HEK293 (cell line): ENCODE data around the gene GALE.
"Not testable (repeated sequence)": the region's sequence is repeated elsewhere in the genome, so short reads cannot be mapped to it uniquely, and the experiment has no call there.

Experiments used
- CTCF ChIA-PET: fragments of 350-600 bp; formaldehyde crosslinking; extraction: SDS; loops from one replicate; lab custom pipeline; 2021; ENCODE audit warnings: antibody characterized with exemption; lab: Yijun Ruan, JAX
- POLR2A ChIA-PET: fragments of 300-600 bp; formaldehyde crosslinking; extraction: SDS; loops from one replicate; lab custom pipeline; 2020; ENCODE audit warnings: antibody characterized with exemption, inconsistent platforms; lab: Yijun Ruan, JAX
- H3K27ac ChIP-seq: fragments of 200-500 bp; sonication (Bioruptor generic); 2 replicates; pipeline ENCODE4 v1.5.1; 2014; ENCODE audit warnings: low read depth, low read length, control low read depth, inconsistent platforms; ENCODE audit errors: extremely low read depth
- H3K36me3 ChIP-seq, 2 experiments: fragments of 200-500 bp in 1 of 2; sonication (Bioruptor generic) in 1 of 2; 1 replicate in 1 of 2; 2 replicates in 1 of 2; pipeline ENCODE4 v1.5.1; 2014 to 2017; ENCODE audit warnings: inconsistent platforms in 2 of 2, low read length in 2 of 2; ENCODE audit not compliant: control insufficient read depth in 2 of 2, insufficient read depth in 1 of 2
- H3K4me1 ChIP-seq: fragments of 200-500 bp; sonication (Bioruptor generic); 2 replicates; pipeline ENCODE4 v1.5.1; 2014; ENCODE audit warnings: mild to moderate bottlenecking, low read length, inconsistent platforms; ENCODE audit not compliant: control insufficient read depth, insufficient read depth
- H3K4me3 ChIP-seq: 2 replicates; pipeline ENCODE4 v1.5.1; 2011; ENCODE audit warnings: low read depth, mild to moderate bottlenecking, control low read depth, low read length, moderate library complexity
- H3K9me3 ChIP-seq: fragments of 200-500 bp; sonication (Bioruptor generic); 2 replicates; pipeline ENCODE4 v1.5.1; 2014; ENCODE audit warnings: low read depth, low read length, inconsistent platforms; ENCODE audit not compliant: control insufficient read depth, insufficient read depth
- BCL11A ChIP-seq: fragments of 450-650 bp; formaldehyde crosslinking; IDR thresholded peaks from 2 replicates; pipeline ENCODE4 v1.5.1; 2016; ENCODE audit warnings: low read depth, missing biosample characterization, missing genetic modification characterization
- BCL11B ChIP-seq: fragments of 450-650 bp; formaldehyde crosslinking; IDR thresholded peaks from 2 replicates; pipeline ENCODE4 v1.5.1; 2016; ENCODE audit warnings: low read depth, missing biosample characterization, missing genetic modification characterization
- GLIS1 ChIP-seq: fragments of 450-650 bp; formaldehyde crosslinking; IDR thresholded peaks from 2 replicates; pipeline ENCODE4 v1.5.1; 2016; ENCODE audit warnings: missing biosample characterization, missing genetic modification characterization
- PRDM10 ChIP-seq: fragments of 450-650 bp; formaldehyde crosslinking; IDR thresholded peaks from 2 replicates; pipeline ENCODE4 v1.5.1; 2016; ENCODE audit warnings: missing biosample characterization, missing genetic modification characterization
- ZBTB10 ChIP-seq: fragments of 450-650 bp; formaldehyde crosslinking; IDR thresholded peaks from 2 replicates; pipeline ENCODE4 v1.5.1; 2016; ENCODE audit warnings: missing biosample characterization, missing genetic modification characterization
- ZBTB17 ChIP-seq: fragments of 450-650 bp; formaldehyde crosslinking; IDR thresholded peaks from 2 replicates; pipeline ENCODE4 v1.5.1; 2016; ENCODE audit warnings: missing biosample characterization, missing genetic modification characterization
- ZNF24 ChIP-seq: fragments of 450-650 bp; formaldehyde crosslinking; IDR thresholded peaks from 2 replicates; pipeline ENCODE4 v1.5.1; 2016; ENCODE audit warnings: missing biosample characterization, missing genetic modification characterization
- ZNF302 ChIP-seq: fragments of 450-650 bp; formaldehyde crosslinking; IDR thresholded peaks from 2 replicates; pipeline ENCODE4 v1.5.1; 2016; ENCODE audit warnings: missing biosample characterization, missing genetic modification characterization, low read depth
- ZNF335 ChIP-seq: fragments of 450-650 bp; formaldehyde crosslinking; conservative IDR thresholded peaks from 2 replicates; pipeline ENCODE4 v1.5.1; 2016; ENCODE audit warnings: missing biosample characterization, missing genetic modification characterization
- ZNF366 ChIP-seq: fragments of 450-650 bp; formaldehyde crosslinking; conservative IDR thresholded peaks from 2 replicates; pipeline ENCODE4 v1.5.1; 2016; ENCODE audit warnings: missing biosample characterization, missing genetic modification characterization
- ZNF391 ChIP-seq: fragments of 450-650 bp; formaldehyde crosslinking; IDR thresholded peaks from 2 replicates; pipeline ENCODE4 v1.5.1; 2016; ENCODE audit warnings: low read depth, missing biosample characterization, missing genetic modification characterization, borderline replicate concordance
- ZNF394 ChIP-seq: fragments of 450-650 bp; formaldehyde crosslinking; IDR thresholded peaks from 2 replicates; pipeline ENCODE4 v1.5.1; 2016; ENCODE audit warnings: missing biosample characterization, missing genetic modification characterization, mild to moderate bottlenecking, moderate library complexity, borderline replicate concordance
- ZNF600 ChIP-seq: fragments of 450-650 bp; formaldehyde crosslinking; IDR thresholded peaks from 2 replicates; pipeline ENCODE4 v1.5.1; 2016; ENCODE audit warnings: missing biosample characterization, missing genetic modification characterization
- ZNF626 ChIP-seq: fragments of 450-650 bp; sonication (Bioruptor Pico); formaldehyde crosslinking; IDR thresholded peaks from 2 replicates; pipeline ENCODE4 v1.5.1; 2018; ENCODE audit warnings: missing biosample characterization, missing genetic modification characterization, inconsistent platforms
- ZNF639 ChIP-seq: fragments of 450-650 bp; formaldehyde crosslinking; IDR thresholded peaks from 2 replicates; pipeline ENCODE4 v1.5.1; 2016; ENCODE audit warnings: missing biosample characterization, missing genetic modification characterization
- ZNF670 ChIP-seq: fragments of 450-650 bp; formaldehyde crosslinking; IDR thresholded peaks from 2 replicates; pipeline ENCODE4 v1.5.1; 2016; ENCODE audit warnings: missing biosample characterization, missing genetic modification characterization, low read depth
- ZNF692 ChIP-seq: fragments of 450-650 bp; formaldehyde crosslinking; IDR thresholded peaks from 2 replicates; pipeline ENCODE4 v1.5.1; 2016; ENCODE audit warnings: missing biosample characterization, missing genetic modification characterization
- ZSCAN18 ChIP-seq: fragments of 450-650 bp; formaldehyde crosslinking; IDR thresholded peaks from 2 replicates; pipeline ENCODE4 v1.5.1; 2016; ENCODE audit warnings: missing biosample characterization, missing genetic modification characterization
- ZSCAN5A ChIP-seq: fragments of 450-650 bp; formaldehyde crosslinking; IDR thresholded peaks from 2 replicates; pipeline ENCODE4 v1.5.1; 2016; ENCODE audit warnings: missing biosample characterization, missing genetic modification characterization

GALE gene

GRCh38 chr1:23834156-23834555 is 33.6 kb upstream of the GALE start:
- POLR2A ChIA-PET = interaction anchor here (1.0 kb wide), 1 partner anchor 9 kb away, joined by 6 read pairs; the partner anchor contains the start of gene HMGCL

GRCh38 chr1:23827717-23828116 is 27.2 kb upstream of the GALE start:
- H3K4me3 ChIP-seq = no peak overlapping the region
- ChIA-PET CTCF (interaction anchor here (0.6 kb wide), 1 partner anchor 18 kb away, joined by 3 read pairs; no protein-coding TSS in a partner anchor), POLR2A (no interaction called here)
- H3K4me1 ChIP-seq = no peaks in the 10 kb centered on the region
- no peak overlapping the region for H3K27ac ChIP-seq
- no peaks in the 10 kb centered on the region for H3K9me3 ChIP-seq
- H3K36me3 ChIP-seq = no peaks in the 10 kb centered on the region
- TF ChIP-seq ZSCAN5A (tag by site-specific recombination) (no peak), ZBTB10 (tag by site-specific recombination) (no peak), ZNF302 (tag by site-specific recombination) (no peak), BCL11B (tag by site-specific recombination) (no peak), ZNF670 (tag by site-specific recombination) (no peak), ZNF626 (tag by site-specific recombination) (no peak), ZSCAN18 (tag by site-specific recombination) (no peak)

More at GRCh38 chr1:23834156-23834555, 33.6 kb upstream of the GALE start:
- not testable (repeated sequence) for H3K27ac ChIP-seq, H3K4me3 ChIP-seq, H3K9me3 ChIP-seq, H3K4me1 ChIP-seq, H3K36me3 ChIP-seq
- peak; percentile 72; the same call in 1 of the 2 replicates for TF ChIP-seq ZNF600 (tag by site-specific recombination)
- TF ChIP-seq ZNF394 (tag by site-specific recombination) = peak; percentile 83; the same call in 1 of the 2 replicates
- TF ChIP-seq ZNF639 = 0 out of 2 replicates have a peak, but pooled peaks have one; percentile 22
- peak; percentile 76 for TF ChIP-seq ZBTB17
- TF ChIP-seq PRDM10 (tag by site-specific recombination) = peak; percentile 59; the same call in 1 of the 2 replicates
- 0 out of 2 replicates have a peak, but pooled peaks have one; percentile 25 for TF ChIP-seq ZNF692 (tag by site-specific recombination)
- peak; percentile 35; the same call in 1 of the 2 replicates for TF ChIP-seq ZNF335 (tag by site-specific recombination)
- peak; percentile 44; the same call in 1 of the 2 replicates for TF ChIP-seq GLIS1 (tag by site-specific recombination)
- 0 out of 2 replicates have a peak, but pooled peaks have one; percentile 16 for TF ChIP-seq BCL11A
- TF ChIP-seq ZNF24 (tag by site-specific recombination) = 0 out of 2 replicates have a peak, but pooled peaks have one; percentile 18
- TF ChIP-seq ZNF366 (tag by site-specific recombination) = peak; percentile 71
- TF ChIP-seq ZNF391 = 0 out of 2 replicates have a peak, but pooled peaks have one; percentile 47
- CTCF ChIA-PET = interaction anchor here (0.7 kb wide), 2 partner anchors 32 to 269 kb away, joined by 3 to 8 read pairs; no protein-coding TSS in a partner anchor
